PFSK-1 (cell line): ENCODE measurements around the gene SEC61G.

Source experiments
- FOXP2 ChIP-seq: optimal IDR thresholded peaks from 2 replicates; pipeline ENCODE3; 2011; ENCODE audit warnings: borderline replicate concordance, control low read depth, inconsistent platforms; ENCODE audit not compliant: insufficient read depth; ENCODE audit errors: extremely low read length, extremely low read depth
- POLR2AphosphoS5 ChIP-seq: IDR thresholded peaks from 2 replicates; pipeline ENCODE4 v1.6.1; 2012; ENCODE audit warnings: low read depth, mild to moderate bottlenecking, control low read depth, low read length, moderate library complexity
- REST ChIP-seq, 2 experiments: IDR thresholded peaks; 2 replicates each; pipeline versions ENCODE4 v1.6.1 to v1.8.0; 2011 to 2012; ENCODE audit warnings: low read depth in 2 of 2, low read length in 2 of 2, control low read depth in 1 of 2, inconsistent platforms in 1 of 2, mild to moderate bottlenecking in 1 of 2, moderate library complexity in 1 of 2; ENCODE audit not compliant: insufficient read depth in 1 of 2
- SIN3A ChIP-seq: IDR thresholded peaks from 2 replicates; pipeline ENCODE4 v1.6.1; 2012; ENCODE audit warnings: mild to moderate bottlenecking, low read length, moderate library complexity, borderline replicate concordance; ENCODE audit not compliant: insufficient read depth
- TAF1 ChIP-seq: IDR thresholded peaks from 2 replicates; pipeline ENCODE4 v1.6.1; 2012; ENCODE audit warnings: low read length, control low read depth, borderline replicate concordance; ENCODE audit not compliant: insufficient read depth

Gene SEC61G

GRCh38 chr7:54783952-54784351, 24.9 kb upstream of the SEC61G start:
- TF ChIP-seq FOXP2, result no peak
- TF ChIP-seq POLR2AphosphoS5, result no peak
- no peak for TF ChIP-seq SIN3A
- TF ChIP-seq TAF1, result no peak
- TF ChIP-seq REST (IDR thresholded peaks at IDR 0.05; ENCODE audit: insufficient read depth in 1 of 2, low read depth in 2 of 2, low read length in 2 of 2), result no peak

- TF ChIP-seq POLR2AphosphoS5, result no peak
- no peak for TF ChIP-seq TAF1
- no peak for TF ChIP-seq SIN3A
- no peak for TF ChIP-seq REST (IDR thresholded peaks at IDR 0.05; ENCODE audit: insufficient read depth in 1 of 2, low read depth in 2 of 2, low read length in 2 of 2)
- TF ChIP-seq FOXP2, result no peak
Observed at GRCh38 chr7:54782829-54783228, 23.8 kb upstream of the SEC61G start.

GRCh38 chr7:54782314-54782713, 23.3 kb upstream of the SEC61G start:
- TF ChIP-seq TAF1 (no peak), REST (IDR thresholded peaks at IDR 0.05; ENCODE audit: insufficient read depth in 1 of 2, low read depth in 2 of 2, low read length in 2 of 2) (no peak), SIN3A (no peak), FOXP2 (no peak), POLR2AphosphoS5 (no peak)

GRCh38 chr7:54781134-54781920, 22.3 kb upstream of the SEC61G start:
- TF ChIP-seq POLR2AphosphoS5, result no peak
- no peak for TF ChIP-seq SIN3A
- no peak for TF ChIP-seq TAF1
- no peak for TF ChIP-seq REST (IDR thresholded peaks at IDR 0.05; ENCODE audit: insufficient read depth in 1 of 2, low read depth in 2 of 2, low read length in 2 of 2)
- no peak for TF ChIP-seq FOXP2
